Ovary (tissue), 3 donors: ENCODE measurements around the gene MEF2D.

ENCODE experiments used
- EP300 ChIP-seq: sonication (generic); formaldehyde crosslinking; IDR thresholded peaks from one replicate; pipeline ENCODE4 v1.6.1; 2017; ENCODE audit warnings: antibody characterized with exemption
- POLR2A ChIP-seq: fragments of 450-650 bp; IDR thresholded peaks from one replicate; pipeline ENCODE4 v1.6.1; 2017; ENCODE audit warnings: antibody characterized with exemption, mild to moderate bottlenecking, moderate library complexity
- TF ChIP-seq, protein P1 (sequence below), 3 donors: fragments of 450-650 bp in 2 of 3; fragments of 200-600 bp in 1 of 3; IDR thresholded peaks; one replicate each; pipeline versions ENCODE4 v1.5.1 to v1.8.0; 2016 to 2022; ENCODE audit warnings: antibody characterized with exemption in 3 of 3, mild to moderate bottlenecking in 1 of 3
- donor health status: DM: no; HTN: no; CAD: no.

DNA sequence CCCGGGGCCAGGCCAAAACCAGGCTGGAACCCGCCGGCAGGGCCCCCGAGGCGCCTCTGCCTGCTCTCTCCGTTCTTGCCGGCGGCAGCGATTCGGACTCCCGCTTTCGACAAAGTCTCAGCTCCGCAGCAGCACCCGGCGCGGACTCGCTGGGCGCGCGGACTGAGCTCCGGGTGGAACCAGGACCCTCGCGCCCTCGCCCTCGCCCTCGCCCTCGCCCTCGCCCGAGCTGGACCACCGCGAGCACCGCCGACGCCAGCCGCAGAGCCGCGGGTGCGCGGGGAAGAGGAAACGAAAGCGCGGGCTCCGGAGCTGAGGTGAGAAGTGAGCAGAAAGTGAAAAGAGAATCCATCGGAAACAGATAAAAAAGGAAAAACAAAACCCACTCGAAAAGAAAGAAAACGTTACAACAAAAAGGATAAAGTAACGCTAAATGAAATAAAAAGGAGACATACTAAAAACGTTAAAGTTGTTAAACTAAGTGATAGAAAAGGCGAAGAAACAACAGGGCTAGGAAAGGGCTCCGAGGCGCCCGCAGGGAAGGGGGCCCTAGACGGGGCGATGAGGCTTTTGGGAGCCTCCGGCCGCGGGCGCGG lies 64.9 kb downstream of the MEF2D start:
- TF ChIP-seq POLR2A (no peak), EP300 (no peak)
- TF ChIP-seq, protein P1, sequence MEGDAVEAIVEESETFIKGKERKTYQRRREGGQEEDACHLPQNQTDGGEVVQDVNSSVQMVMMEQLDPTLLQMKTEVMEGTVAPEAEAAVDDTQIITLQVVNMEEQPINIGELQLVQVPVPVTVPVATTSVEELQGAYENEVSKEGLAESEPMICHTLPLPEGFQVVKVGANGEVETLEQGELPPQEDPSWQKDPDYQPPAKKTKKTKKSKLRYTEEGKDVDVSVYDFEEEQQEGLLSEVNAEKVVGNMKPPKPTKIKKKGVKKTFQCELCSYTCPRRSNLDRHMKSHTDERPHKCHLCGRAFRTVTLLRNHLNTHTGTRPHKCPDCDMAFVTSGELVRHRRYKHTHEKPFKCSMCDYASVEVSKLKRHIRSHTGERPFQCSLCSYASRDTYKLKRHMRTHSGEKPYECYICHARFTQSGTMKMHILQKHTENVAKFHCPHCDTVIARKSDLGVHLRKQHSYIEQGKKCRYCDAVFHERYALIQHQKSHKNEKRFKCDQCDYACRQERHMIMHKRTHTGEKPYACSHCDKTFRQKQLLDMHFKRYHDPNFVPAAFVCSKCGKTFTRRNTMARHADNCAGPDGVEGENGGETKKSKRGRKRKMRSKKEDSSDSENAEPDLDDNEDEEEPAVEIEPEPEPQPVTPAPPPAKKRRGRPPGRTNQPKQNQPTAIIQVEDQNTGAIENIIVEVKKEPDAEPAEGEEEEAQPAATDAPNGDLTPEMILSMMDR (IDR thresholded peaks at IDR 0.05), result no peak
